HFFc6 (cell line): ENCODE measurements around the gene SLC2A13. TPM values are rescaled to one million over a fixed set of nuclear protein-coding genes. Genes with fewer than 3 reads are reported as not detected.

Source experiments
- DNase-seq: peaks from one replicate; pipeline ENCODE4 v3.0.0-alpha.2; 2018
- H3K27ac Mint-ChIP-seq: 2 replicates; pipeline ENCODE4 v1.8.0; 2020; ENCODE audit warnings: mild to moderate bottlenecking, mixed read lengths
- H3K27me3 Mint-ChIP-seq: 2 replicates; pipeline ENCODE4 v1.8.0; 2021; ENCODE audit warnings: mild to moderate bottlenecking, moderate library complexity, mixed read lengths; ENCODE audit not compliant: insufficient read depth
- H3K36me3 Mint-ChIP-seq: 2 replicates; pipeline ENCODE4 v1.8.0; 2021; ENCODE audit warnings: low read depth, mixed read lengths
- H3K4me1 Mint-ChIP-seq: 2 replicates; pipeline ENCODE4 v1.8.0; 2020; ENCODE audit warnings: low read depth, mixed read lengths
- H3K4me3 Mint-ChIP-seq: 2 replicates; pipeline ENCODE4 v1.8.0; 2020; ENCODE audit warnings: mild to moderate bottlenecking, moderate library complexity, mixed read lengths
- H3K9me3 Mint-ChIP-seq: 2 replicates; pipeline ENCODE4 v1.8.0; 2020; ENCODE audit warnings: mild to moderate bottlenecking, mixed read lengths
- total RNA-seq, 6 experiments: library from RNA; stranded (reverse); fragmentation: NEBNext Ultra II Directional; extraction: Animal tissue kit (Norgen Biotek cat#: 25700); gene quantifications; 2 replicates in 1 of 6; 3 replicates in 5 of 6; pipeline ENCODE4 v1.2.3, GENCODE V29; 2021
- TF ChIP-seq, protein P1 (sequence below): fragments of 200-600 bp; sonication (generic); IDR thresholded peaks from 2 replicates; pipeline ENCODE4 v1.5.0; 2021; ENCODE audit warnings: antibody characterized with exemption, mild to moderate bottlenecking

Gene SLC2A13
- total RNA-seq, 6 experiments from 2014 or later: 2.3 to 3.3 (median 2.9) TPM

DNA sequence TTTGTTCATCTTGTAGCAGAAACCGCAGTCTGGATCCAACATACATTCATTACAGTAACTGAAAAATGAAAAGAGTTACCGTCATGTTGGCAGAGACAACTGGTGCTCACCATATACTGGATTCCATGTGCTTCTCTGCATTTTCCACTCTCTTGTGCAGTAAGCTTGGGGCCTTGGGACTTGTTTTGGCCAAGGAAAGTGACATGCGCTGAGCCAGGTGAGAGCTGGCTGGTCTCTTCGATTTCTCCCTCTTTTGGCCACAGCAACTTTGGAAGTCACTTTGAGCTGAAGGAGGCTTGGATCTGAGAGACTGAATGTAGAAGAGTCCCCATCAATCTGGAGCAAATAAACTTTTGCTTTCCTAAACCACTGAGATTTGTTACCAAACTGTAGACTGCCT lies 275.7 kb downstream of the SLC2A13 start:
- TF ChIP-seq, protein P1, sequence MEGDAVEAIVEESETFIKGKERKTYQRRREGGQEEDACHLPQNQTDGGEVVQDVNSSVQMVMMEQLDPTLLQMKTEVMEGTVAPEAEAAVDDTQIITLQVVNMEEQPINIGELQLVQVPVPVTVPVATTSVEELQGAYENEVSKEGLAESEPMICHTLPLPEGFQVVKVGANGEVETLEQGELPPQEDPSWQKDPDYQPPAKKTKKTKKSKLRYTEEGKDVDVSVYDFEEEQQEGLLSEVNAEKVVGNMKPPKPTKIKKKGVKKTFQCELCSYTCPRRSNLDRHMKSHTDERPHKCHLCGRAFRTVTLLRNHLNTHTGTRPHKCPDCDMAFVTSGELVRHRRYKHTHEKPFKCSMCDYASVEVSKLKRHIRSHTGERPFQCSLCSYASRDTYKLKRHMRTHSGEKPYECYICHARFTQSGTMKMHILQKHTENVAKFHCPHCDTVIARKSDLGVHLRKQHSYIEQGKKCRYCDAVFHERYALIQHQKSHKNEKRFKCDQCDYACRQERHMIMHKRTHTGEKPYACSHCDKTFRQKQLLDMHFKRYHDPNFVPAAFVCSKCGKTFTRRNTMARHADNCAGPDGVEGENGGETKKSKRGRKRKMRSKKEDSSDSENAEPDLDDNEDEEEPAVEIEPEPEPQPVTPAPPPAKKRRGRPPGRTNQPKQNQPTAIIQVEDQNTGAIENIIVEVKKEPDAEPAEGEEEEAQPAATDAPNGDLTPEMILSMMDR: no peak
- no peak overlapping the region for H3K4me3 Mint-ChIP-seq
- no peaks in the 10 kb centered on the region for H3K27me3 Mint-ChIP-seq
- no peak overlapping the region for H3K27ac Mint-ChIP-seq
- no peaks in the 10 kb centered on the region for H3K4me1 Mint-ChIP-seq
- no peaks in the 10 kb centered on the region; the same call in 1 of the 2 replicates for H3K9me3 Mint-ChIP-seq
- no peaks in the 10 kb centered on the region for H3K36me3 Mint-ChIP-seq
- DNase-seq: no peak

DNA sequence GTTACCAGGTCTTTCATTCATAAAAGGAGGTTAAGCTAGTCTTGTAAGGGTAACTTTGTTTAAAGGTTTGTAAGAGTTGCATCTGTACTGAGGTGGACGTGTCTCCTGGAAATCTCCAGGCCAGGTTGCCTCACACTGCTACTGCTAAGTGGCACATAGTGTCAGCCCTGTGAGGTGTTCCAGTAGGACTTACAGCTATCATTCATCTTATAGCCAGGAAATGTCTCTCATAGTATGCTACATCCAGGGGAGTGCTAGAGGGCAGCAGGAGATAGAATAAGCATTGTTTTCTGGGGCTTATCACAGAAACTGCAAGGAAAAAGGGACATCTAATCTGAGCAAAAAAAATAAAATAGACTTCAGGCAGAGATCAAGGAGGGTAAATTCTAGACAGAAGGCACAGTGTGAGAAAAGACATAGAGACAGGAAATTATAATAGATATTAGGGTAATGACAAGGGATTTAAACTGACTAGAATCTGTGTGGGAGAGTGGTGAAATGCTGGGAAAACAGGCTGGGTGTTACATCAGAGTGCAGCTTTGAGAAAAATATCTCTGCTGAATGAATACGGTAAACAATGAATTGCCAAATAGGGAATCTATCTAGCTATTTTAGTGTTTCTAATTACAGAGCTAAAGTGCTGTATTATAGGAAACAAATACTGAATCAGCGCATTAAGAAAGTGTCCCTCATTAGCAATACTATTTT lies 281.2 kb downstream of the SLC2A13 start:
- H3K36me3 Mint-ChIP-seq: no peaks in the 10 kb centered on the region
- H3K27ac Mint-ChIP-seq: no peak overlapping the region
- DNase-seq: no peak
- H3K4me3 Mint-ChIP-seq: no peak overlapping the region
- no peaks in the 10 kb centered on the region for H3K4me1 Mint-ChIP-seq
- no peaks in the 10 kb centered on the region for H3K27me3 Mint-ChIP-seq
- no peaks in the 10 kb centered on the region; the same call in 1 of the 2 replicates for H3K9me3 Mint-ChIP-seq
- TF ChIP-seq, protein P1: no peak

DNA sequence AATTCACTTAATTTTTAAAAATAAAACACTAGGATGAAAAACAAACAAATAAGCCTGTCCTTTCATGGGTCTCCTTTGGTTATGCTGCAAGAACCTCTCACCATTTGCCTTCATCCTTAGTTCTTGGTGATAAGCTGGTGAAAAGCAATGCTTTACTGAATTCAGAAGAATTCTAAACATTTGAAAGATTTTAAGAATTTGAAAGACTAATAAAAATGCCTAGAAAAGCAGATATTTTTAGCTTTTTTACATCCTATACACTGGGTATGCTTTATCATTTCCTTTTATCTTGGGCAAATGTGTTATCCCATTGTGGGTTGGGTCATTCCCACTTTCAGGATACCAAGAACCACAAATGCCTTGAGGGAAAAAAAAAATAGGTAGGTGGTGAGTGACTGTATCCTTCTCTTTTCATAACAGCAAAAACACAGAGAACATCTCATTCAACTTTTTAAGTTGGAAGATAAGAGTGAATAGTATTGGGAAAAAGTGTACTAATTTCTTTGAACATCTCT lies 289.2 kb downstream of the SLC2A13 start:
- TF ChIP-seq, protein P1: no peak

DNA sequence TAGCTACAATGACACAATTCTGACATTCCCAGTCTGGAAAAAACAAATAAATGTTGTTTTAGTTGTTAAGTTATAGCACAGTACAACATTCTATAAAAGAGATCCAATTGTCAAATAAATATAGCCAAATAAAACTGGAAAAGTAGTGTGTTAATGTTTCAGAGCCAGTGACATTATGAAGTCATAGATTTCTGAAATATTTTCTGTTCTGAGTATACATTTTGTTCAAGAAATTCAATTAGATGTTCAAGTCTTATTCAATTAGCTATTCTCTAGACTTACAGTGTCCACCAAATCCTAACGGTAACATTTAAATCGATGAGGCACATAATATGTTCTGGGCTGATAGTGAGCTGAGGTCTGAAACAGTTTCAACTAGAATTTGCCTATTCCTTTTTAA lies 290.1 kb downstream of the SLC2A13 start:
- no peak for DNase-seq
- no peaks in the 10 kb centered on the region for H3K27me3 Mint-ChIP-seq
- TF ChIP-seq, protein P1: no peak
- peaks cover 15% of the 10 kb centered on the region; the same call in 1 of the 2 replicates for H3K9me3 Mint-ChIP-seq
- H3K4me1 Mint-ChIP-seq: no peaks in the 10 kb centered on the region
- no peak overlapping the region for H3K4me3 Mint-ChIP-seq
- H3K36me3 Mint-ChIP-seq: no peaks in the 10 kb centered on the region
- no peak overlapping the region for H3K27ac Mint-ChIP-seq

More for the DNA sequence above, 289.2 kb downstream of the SLC2A13 start:
- H3K4me1 Mint-ChIP-seq: no peaks in the 10 kb centered on the region
- no peak for DNase-seq
- H3K27ac Mint-ChIP-seq: no peak overlapping the region
- H3K9me3 Mint-ChIP-seq: peaks cover 14% of the 10 kb centered on the region; the same call in 1 of the 2 replicates
- no peak overlapping the region; the same call in 1 of the 2 replicates for H3K4me3 Mint-ChIP-seq
- no peaks in the 10 kb centered on the region for H3K27me3 Mint-ChIP-seq
- H3K36me3 Mint-ChIP-seq: no peaks in the 10 kb centered on the region

DNA sequence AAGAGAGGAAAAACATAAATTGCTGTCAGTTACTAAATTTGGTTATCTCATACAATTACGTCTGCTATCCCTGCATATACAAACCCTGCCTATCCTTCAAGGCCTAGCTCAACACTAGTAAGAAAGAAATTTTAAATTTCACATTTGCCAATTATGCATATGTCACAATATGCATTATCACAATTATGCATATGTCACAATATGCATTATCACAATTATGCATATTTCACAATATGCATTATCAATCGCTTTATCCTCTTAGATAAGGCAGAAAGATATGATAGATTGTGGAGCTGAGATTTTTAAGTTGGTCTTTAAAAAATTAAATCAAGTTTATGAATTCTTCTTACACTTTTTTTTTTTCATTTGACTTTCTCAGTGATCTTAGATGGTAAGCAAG lies 291.3 kb downstream of the SLC2A13 start:
- TF ChIP-seq, protein P1: no peak
- H3K27me3 Mint-ChIP-seq: no peaks in the 10 kb centered on the region
- H3K4me3 Mint-ChIP-seq: no peak overlapping the region
- H3K27ac Mint-ChIP-seq: no peak overlapping the region
- no peak for DNase-seq
- peaks cover 15% of the 10 kb centered on the region; the same call in 1 of the 2 replicates for H3K9me3 Mint-ChIP-seq
- H3K36me3 Mint-ChIP-seq: no peaks in the 10 kb centered on the region
- no peaks in the 10 kb centered on the region for H3K4me1 Mint-ChIP-seq
